ENCODE results near the gene WWC1.

WWC1 gene

DNA sequence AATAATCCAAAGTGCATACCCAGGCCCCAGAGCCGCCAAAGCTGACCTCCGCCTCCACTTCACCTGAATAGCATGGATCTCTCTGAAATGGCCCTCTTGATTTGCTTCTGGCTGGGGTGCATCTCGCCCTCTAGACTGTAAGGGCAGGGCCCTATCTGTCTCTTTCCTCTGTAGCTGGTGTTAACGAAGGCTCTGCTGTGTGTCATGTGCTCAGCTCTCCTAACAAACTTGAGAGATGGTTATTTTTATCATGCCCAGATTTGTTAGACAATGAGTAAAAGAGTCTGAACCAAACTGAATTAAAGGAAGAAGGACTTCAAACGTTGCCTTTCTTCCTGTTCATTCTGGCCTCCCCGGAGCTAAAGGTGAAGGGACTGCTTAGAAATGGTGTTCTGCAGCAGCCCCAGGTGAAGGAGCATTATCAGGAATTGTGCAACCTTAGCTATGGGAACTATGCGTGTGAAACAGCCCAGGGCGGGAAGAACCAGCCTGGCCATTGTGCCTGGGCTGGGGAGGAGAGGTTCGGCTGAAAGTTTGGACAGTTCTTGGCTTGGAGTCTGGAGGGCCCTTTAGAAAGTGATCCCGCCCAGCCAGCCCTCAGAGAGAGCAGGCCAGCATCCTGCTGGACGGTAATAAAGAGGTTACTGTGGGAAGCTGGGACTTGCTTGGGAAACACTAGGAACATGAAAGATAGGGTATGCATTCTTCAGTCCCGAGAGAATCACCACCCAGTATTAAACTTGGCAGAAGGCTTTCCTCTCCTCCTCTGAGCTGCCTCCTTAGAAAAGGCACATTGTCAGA, 73.5 kb downstream of the WWC1 start:
- no peak for DNase-seq
- TF ChIP-seq, protein P1, sequence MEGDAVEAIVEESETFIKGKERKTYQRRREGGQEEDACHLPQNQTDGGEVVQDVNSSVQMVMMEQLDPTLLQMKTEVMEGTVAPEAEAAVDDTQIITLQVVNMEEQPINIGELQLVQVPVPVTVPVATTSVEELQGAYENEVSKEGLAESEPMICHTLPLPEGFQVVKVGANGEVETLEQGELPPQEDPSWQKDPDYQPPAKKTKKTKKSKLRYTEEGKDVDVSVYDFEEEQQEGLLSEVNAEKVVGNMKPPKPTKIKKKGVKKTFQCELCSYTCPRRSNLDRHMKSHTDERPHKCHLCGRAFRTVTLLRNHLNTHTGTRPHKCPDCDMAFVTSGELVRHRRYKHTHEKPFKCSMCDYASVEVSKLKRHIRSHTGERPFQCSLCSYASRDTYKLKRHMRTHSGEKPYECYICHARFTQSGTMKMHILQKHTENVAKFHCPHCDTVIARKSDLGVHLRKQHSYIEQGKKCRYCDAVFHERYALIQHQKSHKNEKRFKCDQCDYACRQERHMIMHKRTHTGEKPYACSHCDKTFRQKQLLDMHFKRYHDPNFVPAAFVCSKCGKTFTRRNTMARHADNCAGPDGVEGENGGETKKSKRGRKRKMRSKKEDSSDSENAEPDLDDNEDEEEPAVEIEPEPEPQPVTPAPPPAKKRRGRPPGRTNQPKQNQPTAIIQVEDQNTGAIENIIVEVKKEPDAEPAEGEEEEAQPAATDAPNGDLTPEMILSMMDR (IDR thresholded peaks at IDR 0.05; ENCODE audit: low read depth, low read length), result no peak
- Histone ChIP-seq H3K27me3 (peaks cover 5% of the 10 kb centered on the region), H3K36me3 (no peaks in the 10 kb centered on the region), H3K9me3 (no peaks in the 10 kb centered on the region), H3K4me1 (no peaks in the 10 kb centered on the region), H3K4me3 (ENCODE audit: low read depth, low read length) (no peak overlapping the region)

DNA sequence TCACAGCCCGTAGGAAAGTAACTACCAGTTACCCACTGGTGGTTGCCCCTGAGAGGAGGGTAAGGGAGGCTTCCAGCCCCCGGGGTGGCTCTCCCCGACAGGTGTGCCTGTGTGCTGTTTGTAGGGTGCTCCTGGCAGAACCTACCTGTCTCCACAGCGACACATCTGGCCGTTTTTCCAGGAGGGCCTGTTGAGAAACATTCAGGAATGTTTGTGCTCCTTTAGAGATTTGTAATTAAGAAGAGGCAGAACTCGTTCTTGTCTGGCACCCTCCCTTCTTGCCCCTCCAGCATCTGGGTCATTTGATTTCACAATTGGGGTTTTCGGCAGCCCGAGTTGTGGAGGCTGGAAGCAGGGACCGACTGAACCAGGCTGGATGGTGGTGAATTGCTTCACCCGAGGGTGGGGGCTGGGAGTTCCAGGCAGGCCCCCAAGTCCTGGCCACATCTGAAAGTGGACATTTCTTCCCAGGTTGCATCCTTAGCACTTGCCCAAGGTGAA, 74.2 kb downstream of the WWC1 start:
- Histone ChIP-seq H3K27me3 (peaks cover 5% of the 10 kb centered on the region), H3K4me1 (no peaks in the 10 kb centered on the region), H3K36me3 (no peaks in the 10 kb centered on the region), H3K4me3 (ENCODE audit: low read depth, low read length) (no peak overlapping the region), H3K9me3 (no peaks in the 10 kb centered on the region)
- DNase-seq, result no peak
- TF ChIP-seq, protein P1 (IDR thresholded peaks at IDR 0.05; ENCODE audit: low read depth, low read length), result peak; percentile 14; the same call in 1 of the 2 replicates

DNA sequence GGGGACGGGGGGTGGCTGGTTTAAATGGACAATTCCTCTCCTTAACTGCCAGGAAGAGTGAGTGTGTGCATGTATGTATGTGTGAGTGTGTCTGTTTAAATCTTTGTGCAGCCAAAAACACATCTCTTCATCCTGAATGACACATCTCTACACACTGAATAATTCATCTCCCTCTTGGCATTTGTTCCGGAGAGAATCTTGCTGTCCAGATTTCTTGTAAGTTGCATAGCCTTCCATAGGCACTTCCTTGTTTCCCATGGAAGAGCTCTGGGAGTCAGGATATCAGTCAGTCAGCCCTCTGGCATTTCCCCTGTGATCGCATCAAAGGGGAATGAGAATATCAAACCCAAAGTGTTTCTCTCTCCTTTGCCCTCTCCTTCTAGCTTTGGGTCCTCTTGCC, 74.7 kb downstream of the WWC1 start:
- no peaks in the 10 kb centered on the region for H3K9me3 ChIP-seq
- TF ChIP-seq, protein P1 (IDR thresholded peaks at IDR 0.05; ENCODE audit: low read depth, low read length), result no peak
- peaks cover 5% of the 10 kb centered on the region for H3K27me3 ChIP-seq
- no peaks in the 10 kb centered on the region for H3K4me1 ChIP-seq
- no peaks in the 10 kb centered on the region for H3K36me3 ChIP-seq
- DNase-seq, result no peak
- H3K4me3 ChIP-seq (ENCODE audit: low read depth, low read length), result no peak overlapping the region

DNA sequence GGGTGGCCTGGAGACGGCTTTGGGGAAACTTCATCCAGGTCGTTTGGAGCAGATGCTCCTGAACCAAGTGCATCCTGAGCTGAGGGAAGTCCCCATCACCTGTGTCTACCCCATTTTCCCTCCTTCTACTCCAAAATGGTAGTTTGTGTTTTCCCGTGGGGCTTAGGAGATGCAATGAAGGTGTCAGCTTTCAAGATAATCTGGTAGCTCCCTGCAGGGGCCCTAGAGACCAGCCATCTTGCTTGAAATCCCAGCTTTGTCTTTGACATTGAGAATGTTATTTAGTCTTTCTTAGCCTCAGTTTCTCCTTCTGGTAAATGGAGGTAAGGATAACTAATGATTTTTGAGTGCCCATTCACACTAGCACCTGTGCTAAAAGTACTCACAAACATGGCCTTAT, 77.4 kb downstream of the WWC1 start:
- no peak for DNase-seq
- no peaks in the 10 kb centered on the region for H3K4me1 ChIP-seq
- TF ChIP-seq, protein P1 (IDR thresholded peaks at IDR 0.05; ENCODE audit: low read depth, low read length), result no peak

DNA sequence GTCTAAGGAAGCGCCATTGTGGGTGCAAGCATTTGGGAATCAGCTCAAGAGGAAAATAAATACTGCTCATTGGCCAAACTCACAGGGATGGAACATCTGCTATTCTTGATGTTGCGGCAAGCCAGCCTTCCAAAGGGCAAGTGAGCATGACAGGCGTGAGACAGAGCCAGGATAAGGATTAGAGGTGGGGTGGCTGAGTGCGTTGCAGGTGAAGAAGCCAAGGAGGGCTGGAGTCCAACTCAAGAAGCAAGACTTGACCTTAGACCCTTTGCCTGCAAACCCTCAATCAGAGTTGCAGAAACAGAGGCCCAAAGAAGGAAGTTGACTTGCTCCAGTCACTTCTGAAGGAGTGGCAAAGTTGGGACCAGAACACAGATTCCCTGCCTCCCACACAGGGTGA, 79.4 kb downstream of the WWC1 start:
- H3K27me3 ChIP-seq, result peaks cover 8% of the 10 kb centered on the region; the same call in 1 of the 2 replicates
- no peaks in the 10 kb centered on the region for H3K9me3 ChIP-seq
- no peaks in the 10 kb centered on the region for H3K4me1 ChIP-seq
- no peak overlapping the region for H3K4me3 ChIP-seq (ENCODE audit: low read depth, low read length)
- no peak for DNase-seq
- no peaks in the 10 kb centered on the region for H3K36me3 ChIP-seq
- TF ChIP-seq, protein P1 (IDR thresholded peaks at IDR 0.05; ENCODE audit: low read depth, low read length), result no peak

More for the DNA sequence above, 77.4 kb downstream of the WWC1 start:
- Histone ChIP-seq H3K4me3 (ENCODE audit: low read depth, low read length) (no peak overlapping the region), H3K36me3 (no peaks in the 10 kb centered on the region), H3K9me3 (no peaks in the 10 kb centered on the region), H3K27me3 (peaks cover 9% of the 10 kb centered on the region; the same call in 1 of the 2 replicates)

DNA sequence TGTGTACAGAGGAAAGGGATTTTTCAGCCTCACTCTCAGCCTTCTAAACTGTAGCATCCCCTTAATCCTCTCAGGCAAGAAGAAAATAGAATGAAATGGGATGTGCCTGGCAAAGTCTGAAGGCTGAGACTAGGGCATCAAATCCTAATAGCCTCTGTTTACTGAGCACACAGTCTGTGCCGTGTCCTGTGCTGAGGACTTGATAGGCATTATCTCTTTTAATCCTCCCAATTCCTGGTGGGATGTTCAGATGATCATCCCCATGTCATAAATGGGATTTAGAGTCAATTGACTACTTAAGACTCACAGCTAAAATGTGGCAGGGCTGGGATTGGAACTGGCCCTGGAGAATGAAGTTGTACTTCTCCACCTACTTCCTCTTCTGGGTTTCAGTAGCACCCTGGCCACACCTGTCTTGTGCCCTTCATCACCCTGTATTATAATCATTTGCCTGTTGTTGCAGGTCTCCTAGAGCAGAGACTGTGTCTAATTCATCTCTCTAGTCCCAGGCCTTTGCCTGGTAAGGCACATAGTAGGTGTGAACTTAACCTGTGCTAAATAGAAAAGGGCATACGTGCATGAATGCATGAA, 81.0 kb downstream of the WWC1 start:
- Histone ChIP-seq H3K4me1 (no peaks in the 10 kb centered on the region), H3K4me3 (ENCODE audit: low read depth, low read length) (no peak overlapping the region), H3K9me3 (no peaks in the 10 kb centered on the region), H3K36me3 (no peaks in the 10 kb centered on the region), H3K27me3 (peaks cover 4% of the 10 kb centered on the region; the same call in 1 of the 2 replicates)
- DNase-seq, result no peak
- TF ChIP-seq, protein P1 (IDR thresholded peaks at IDR 0.05; ENCODE audit: low read depth, low read length), result no peak

Data from BE2C (cell line).